ENCODE measurements around the gene DDI2.

Gene DDI2

GRCh38 chr1:15605398-15606383 is 11.6 kb upstream of the DDI2 start:
- DNase-seq (ENCODE audit: low spot score) = no peak

GRCh38 chr1:15609631-15610030 is 7.6 kb upstream of the DDI2 start:
- DNase-seq (ENCODE audit: low spot score) = no peak

GRCh38 chr1:15610167-15610566 is 7.1 kb upstream of the DDI2 start:
- DNase-seq (ENCODE audit: low spot score) = no peak

- no peak for DNase-seq (ENCODE audit: low spot score)
Observed at GRCh38 chr1:15616373-15617172, 685 bp upstream of the DDI2 start.

- DNase-seq (ENCODE audit: low spot score) = no peak
Observed at GRCh38 chr1:15618077-15618654, 908 bp downstream of the DDI2 start.

GRCh38 chr1:15618655-15619525 is 1.6 kb downstream of the DDI2 start:
- no peak for DNase-seq (ENCODE audit: low spot score)

- DNase-seq (ENCODE audit: low spot score) = peak; percentile 13
Observed at GRCh38 chr1:15620155-15620545, 2.9 kb downstream of the DDI2 start.

GRCh38 chr1:15620902-15621682 is 3.8 kb downstream of the DDI2 start:
- no peak for DNase-seq (ENCODE audit: low spot score)

- DNase-seq (ENCODE audit: low spot score) = no peak
Observed at GRCh38 chr1:15621975-15622374, 4.7 kb downstream of the DDI2 start.

GRCh38 chr1:15622712-15623373 is 5.6 kb downstream of the DDI2 start:
- no peak for DNase-seq (ENCODE audit: low spot score)

- DNase-seq (ENCODE audit: low spot score) = no peak
Observed at GRCh38 chr1:15623435-15623834, 6.2 kb downstream of the DDI2 start.

- no peak for DNase-seq (ENCODE audit: low spot score)
Observed at GRCh38 chr1:15624133-15624714, 7.0 kb downstream of the DDI2 start.

GRCh38 chr1:15625056-15625917 is 8.0 kb downstream of the DDI2 start:
- no peak for DNase-seq (ENCODE audit: low spot score)

GRCh38 chr1:15626269-15626950 is 9.2 kb downstream of the DDI2 start:
- DNase-seq (ENCODE audit: low spot score) = no peak

GRCh38 chr1:15627343-15627988 is 10.2 kb downstream of the DDI2 start:
- no peak for DNase-seq (ENCODE audit: low spot score)

GRCh38 chr1:15628003-15628402 is 10.7 kb downstream of the DDI2 start:
- no peak for DNase-seq (ENCODE audit: low spot score)

- DNase-seq (ENCODE audit: low spot score) = no peak
Observed at GRCh38 chr1:15633756-15634420, 16.6 kb downstream of the DDI2 start.
